Stimulated activated memory B cell treated with anti-CD40 and anti-IgM and Interleukin-4, amounts not matched to agents 10 μg/mL and 1 μg/mL and 100 μg/mL, for 72 hours (primary cell): Measurements from ENCODE around the gene UCN2.

Experiments
- ATAC-seq: fragments of 150-1000 bp; cut with Tn5 transposase; 2 replicates; pipeline ENCODE4 v1.10.0; 2021
- H3K27ac Mint-ChIP-seq: one replicate; pipeline ENCODE4 v1.8.0; 2022; ENCODE audit warnings: mild to moderate bottlenecking, mixed read lengths
- H3K27me3 Mint-ChIP-seq: one replicate; pipeline ENCODE4 v1.8.0; 2022; ENCODE audit warnings: mixed read lengths
- H3K36me3 Mint-ChIP-seq: one replicate; pipeline ENCODE4 v1.8.0; 2022; ENCODE audit warnings: mixed read lengths
- H3K4me1 Mint-ChIP-seq: one replicate; pipeline ENCODE4 v1.8.0; 2022; ENCODE audit warnings: mixed read lengths
- H3K4me3 Mint-ChIP-seq: one replicate; pipeline ENCODE4 v1.8.0; 2022; ENCODE audit warnings: mild to moderate bottlenecking, moderate library complexity, mixed read lengths
- H3K9me3 Mint-ChIP-seq: one replicate; pipeline ENCODE4 v1.8.0; 2022; ENCODE audit warnings: mixed read lengths

The UCN2 gene

GRCh38 chr3:48595075-48595525, 31.5 kb upstream of the UCN2 start, which contains the start of gene COL7A1:
TSS of gene COL7A1 (minus strand) at chr3:48595329. CDS start at chr3:48595159, 170 bp downstream.
- Mint-ChIP-seq H3K4me1 (peaks cover 13% of the 10 kb centered on the region), H3K27ac (no peak within 1 kb of the TSS), H3K4me3 (peak within 1 kb of the TSS; percentile 38), H3K9me3 (no peaks in the 10 kb centered on the region), H3K36me3 (peaks cover 23% of the 10 kb centered on the region), H3K27me3 (peaks cover 24% of the 10 kb centered on the region)
- no peak for ATAC-seq

- H3K27ac Mint-ChIP-seq: no peak overlapping the region
Observed at GRCh38 chr3:48594417-48595049, 31.0 kb upstream of the UCN2 start.

GRCh38 chr3:48593337-48593736, 29.8 kb upstream of the UCN2 start:
- H3K9me3 Mint-ChIP-seq: no peaks in the 10 kb centered on the region
- H3K4me1 Mint-ChIP-seq: peaks cover 13% of the 10 kb centered on the region
- peaks cover 8% of the 10 kb centered on the region for H3K36me3 Mint-ChIP-seq
- H3K4me3 Mint-ChIP-seq: no peak overlapping the region
- no peak overlapping the region for H3K27ac Mint-ChIP-seq
- peaks cover 42% of the 10 kb centered on the region for H3K27me3 Mint-ChIP-seq
- no peak for ATAC-seq

More at GRCh38 chr3:48594417-48595049, 31.0 kb upstream of the UCN2 start:
- ATAC-seq: no peak
- H3K9me3 Mint-ChIP-seq: no peaks in the 10 kb centered on the region
- peaks cover 13% of the 10 kb centered on the region for H3K4me1 Mint-ChIP-seq
- H3K36me3 Mint-ChIP-seq: peaks cover 17% of the 10 kb centered on the region
- peaks cover 30% of the 10 kb centered on the region for H3K27me3 Mint-ChIP-seq
- H3K4me3 Mint-ChIP-seq: peak overlapping the region; percentile 38

- Mint-ChIP-seq H3K9me3 (no peaks in the 10 kb centered on the region), H3K4me3 (no peak overlapping the region), H3K36me3 (peaks cover 6% of the 10 kb centered on the region), H3K27me3 (peaks cover 49% of the 10 kb centered on the region), H3K4me1 (peaks cover 13% of the 10 kb centered on the region), H3K27ac (no peak overlapping the region)
- no peak for ATAC-seq
Observed at GRCh38 chr3:48592519-48593087, 29.0 kb upstream of the UCN2 start.

GRCh38 chr3:48591886-48592518, 28.4 kb upstream of the UCN2 start:
- no peak overlapping the region for H3K27ac Mint-ChIP-seq
- H3K27me3 Mint-ChIP-seq: peaks cover 55% of the 10 kb centered on the region
- H3K9me3 Mint-ChIP-seq: no peaks in the 10 kb centered on the region
- H3K4me1 Mint-ChIP-seq: peaks cover 13% of the 10 kb centered on the region
- no peak for ATAC-seq
- no peaks in the 10 kb centered on the region for H3K36me3 Mint-ChIP-seq
- H3K4me3 Mint-ChIP-seq: no peak overlapping the region

GRCh38 chr3:48591436-48591835, 27.9 kb upstream of the UCN2 start:
- Mint-ChIP-seq H3K9me3 (no peaks in the 10 kb centered on the region), H3K27ac (no peak overlapping the region), H3K27me3 (peaks cover 61% of the 10 kb centered on the region), H3K4me3 (no peak overlapping the region), H3K4me1 (peaks cover 13% of the 10 kb centered on the region), H3K36me3 (no peaks in the 10 kb centered on the region)
- no peak for ATAC-seq

- Mint-ChIP-seq H3K27ac (no peak overlapping the region), H3K36me3 (no peaks in the 10 kb centered on the region), H3K4me1 (no peaks in the 10 kb centered on the region), H3K27me3 (peaks cover 59% of the 10 kb centered on the region), H3K9me3 (no peaks in the 10 kb centered on the region), H3K4me3 (no peak overlapping the region)
- ATAC-seq: no peak
Observed at GRCh38 chr3:48588230-48588629, 24.6 kb upstream of the UCN2 start.

GRCh38 chr3:48587686-48588085, 24.1 kb upstream of the UCN2 start:
- Mint-ChIP-seq H3K27ac (no peak overlapping the region), H3K4me3 (no peak overlapping the region), H3K36me3 (no peaks in the 10 kb centered on the region), H3K4me1 (no peaks in the 10 kb centered on the region), H3K9me3 (no peaks in the 10 kb centered on the region), H3K27me3 (peaks cover 59% of the 10 kb centered on the region)
- no peak for ATAC-seq

- H3K9me3 Mint-ChIP-seq: no peaks in the 10 kb centered on the region
- H3K4me1 Mint-ChIP-seq: no peaks in the 10 kb centered on the region
- no peak overlapping the region for H3K4me3 Mint-ChIP-seq
- H3K27ac Mint-ChIP-seq: no peak overlapping the region
- peaks cover 66% of the 10 kb centered on the region for H3K27me3 Mint-ChIP-seq
- no peaks in the 10 kb centered on the region for H3K36me3 Mint-ChIP-seq
- ATAC-seq: no peak
Observed at GRCh38 chr3:48585411-48585810, 21.8 kb upstream of the UCN2 start.

- Mint-ChIP-seq H3K9me3 (no peaks in the 10 kb centered on the region), H3K27ac (no peak overlapping the region)
- no peak for ATAC-seq
Observed at GRCh38 chr3:48584836-48585235, 21.3 kb upstream of the UCN2 start.

GRCh38 chr3:48581621-48582481, 18.3 kb upstream of the UCN2 start:
- Mint-ChIP-seq H3K9me3 (no peaks in the 10 kb centered on the region), H3K4me3 (no peak overlapping the region), H3K4me1 (no peaks in the 10 kb centered on the region), H3K27ac (no peak overlapping the region), H3K36me3 (no peaks in the 10 kb centered on the region), H3K27me3 (peaks cover 42% of the 10 kb centered on the region)
- no peak for ATAC-seq

More at GRCh38 chr3:48584836-48585235, 21.3 kb upstream of the UCN2 start:
- Mint-ChIP-seq H3K36me3 (no peaks in the 10 kb centered on the region), H3K4me1 (no peaks in the 10 kb centered on the region), H3K27me3 (peaks cover 66% of the 10 kb centered on the region), H3K4me3 (no peak overlapping the region)

GRCh38 chr3:48576647-48577046, 13.1 kb upstream of the UCN2 start:
- Mint-ChIP-seq H3K36me3 (no peaks in the 10 kb centered on the region), H3K27me3 (peaks cover 22% of the 10 kb centered on the region), H3K27ac (no peak overlapping the region), H3K4me1 (no peaks in the 10 kb centered on the region), H3K9me3 (no peaks in the 10 kb centered on the region), H3K4me3 (no peak overlapping the region)
- no peak for ATAC-seq

- no peak overlapping the region for H3K27ac Mint-ChIP-seq
- no peaks in the 10 kb centered on the region for H3K9me3 Mint-ChIP-seq
Observed at GRCh38 chr3:48575366-48575765, 11.8 kb upstream of the UCN2 start.

GRCh38 chr3:48573973-48574585, 10.5 kb upstream of the UCN2 start:
- Mint-ChIP-seq H3K36me3 (no peaks in the 10 kb centered on the region), H3K27me3 (peaks cover 10% of the 10 kb centered on the region), H3K4me3 (no peak overlapping the region), H3K27ac (no peak overlapping the region), H3K4me1 (no peaks in the 10 kb centered on the region), H3K9me3 (no peaks in the 10 kb centered on the region)
- ATAC-seq: no peak

More at GRCh38 chr3:48575366-48575765, 11.8 kb upstream of the UCN2 start:
- Mint-ChIP-seq H3K27me3 (peaks cover 11% of the 10 kb centered on the region), H3K4me3 (no peak overlapping the region), H3K4me1 (no peaks in the 10 kb centered on the region), H3K36me3 (no peaks in the 10 kb centered on the region)
- no peak for ATAC-seq

- H3K4me1 Mint-ChIP-seq: no peaks in the 10 kb centered on the region
- no peaks in the 10 kb centered on the region for H3K9me3 Mint-ChIP-seq
- H3K36me3 Mint-ChIP-seq: no peaks in the 10 kb centered on the region
- H3K27ac Mint-ChIP-seq: no peak overlapping the region
- ATAC-seq: no peak
- no peak overlapping the region for H3K4me3 Mint-ChIP-seq
- H3K27me3 Mint-ChIP-seq: peaks cover 10% of the 10 kb centered on the region
Observed at GRCh38 chr3:48572517-48572916, 8.9 kb upstream of the UCN2 start.
